GM20000 (cell line): Measurements from ENCODE around the gene ENTPD2.

Source experiments
- DNase-seq: peaks from one replicate; pipeline ENCODE4 v3.0.0; 2012; ENCODE audit warnings: low spot score
- TF ChIP-seq, protein P1 (sequence below): IDR thresholded peaks from 2 replicates; pipeline ENCODE4 v1.5.1; 2012; ENCODE audit warnings: mild to moderate bottlenecking, control low read depth; ENCODE audit errors: extremely low read depth, missing control alignments

Gene ENTPD2

DNA sequence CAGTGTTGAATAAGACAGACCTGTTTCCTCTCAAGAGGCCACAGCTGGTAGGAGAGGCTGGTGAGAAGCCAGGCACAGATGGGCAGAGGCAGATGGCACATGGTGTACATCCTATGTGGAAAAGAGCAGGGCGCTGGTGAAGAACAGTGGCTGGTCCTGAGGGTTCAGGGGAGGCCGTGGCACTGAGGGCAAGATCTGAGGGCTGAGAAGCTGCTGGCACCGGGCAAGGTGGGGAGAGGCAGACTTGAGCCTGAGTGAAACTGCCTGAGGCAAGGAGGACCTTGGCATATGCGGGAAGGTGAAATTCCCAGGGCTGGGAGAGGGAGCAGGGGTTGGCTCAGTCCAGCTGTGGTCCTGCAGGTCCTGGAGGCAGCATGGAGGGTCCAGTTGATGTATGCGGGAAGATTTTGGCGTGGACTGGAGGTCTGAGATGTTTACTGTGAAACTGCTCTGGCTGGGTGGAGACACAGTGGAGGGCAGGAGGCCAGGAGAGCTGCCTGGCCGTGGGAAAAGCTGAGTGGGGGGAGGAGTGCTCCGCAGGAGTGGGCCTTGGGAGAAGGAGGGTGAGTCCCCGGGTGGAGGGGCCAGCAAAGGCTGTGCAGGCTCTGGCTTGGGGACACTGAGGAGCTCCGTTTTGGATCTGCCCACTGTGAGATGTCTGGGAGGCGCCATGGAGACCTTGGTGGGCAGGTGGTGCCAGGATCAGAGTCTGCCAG lies 35.5 kb upstream of the ENTPD2 start:
- TF ChIP-seq, protein P1, sequence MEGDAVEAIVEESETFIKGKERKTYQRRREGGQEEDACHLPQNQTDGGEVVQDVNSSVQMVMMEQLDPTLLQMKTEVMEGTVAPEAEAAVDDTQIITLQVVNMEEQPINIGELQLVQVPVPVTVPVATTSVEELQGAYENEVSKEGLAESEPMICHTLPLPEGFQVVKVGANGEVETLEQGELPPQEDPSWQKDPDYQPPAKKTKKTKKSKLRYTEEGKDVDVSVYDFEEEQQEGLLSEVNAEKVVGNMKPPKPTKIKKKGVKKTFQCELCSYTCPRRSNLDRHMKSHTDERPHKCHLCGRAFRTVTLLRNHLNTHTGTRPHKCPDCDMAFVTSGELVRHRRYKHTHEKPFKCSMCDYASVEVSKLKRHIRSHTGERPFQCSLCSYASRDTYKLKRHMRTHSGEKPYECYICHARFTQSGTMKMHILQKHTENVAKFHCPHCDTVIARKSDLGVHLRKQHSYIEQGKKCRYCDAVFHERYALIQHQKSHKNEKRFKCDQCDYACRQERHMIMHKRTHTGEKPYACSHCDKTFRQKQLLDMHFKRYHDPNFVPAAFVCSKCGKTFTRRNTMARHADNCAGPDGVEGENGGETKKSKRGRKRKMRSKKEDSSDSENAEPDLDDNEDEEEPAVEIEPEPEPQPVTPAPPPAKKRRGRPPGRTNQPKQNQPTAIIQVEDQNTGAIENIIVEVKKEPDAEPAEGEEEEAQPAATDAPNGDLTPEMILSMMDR = no peak
- DNase-seq = no peak

DNA sequence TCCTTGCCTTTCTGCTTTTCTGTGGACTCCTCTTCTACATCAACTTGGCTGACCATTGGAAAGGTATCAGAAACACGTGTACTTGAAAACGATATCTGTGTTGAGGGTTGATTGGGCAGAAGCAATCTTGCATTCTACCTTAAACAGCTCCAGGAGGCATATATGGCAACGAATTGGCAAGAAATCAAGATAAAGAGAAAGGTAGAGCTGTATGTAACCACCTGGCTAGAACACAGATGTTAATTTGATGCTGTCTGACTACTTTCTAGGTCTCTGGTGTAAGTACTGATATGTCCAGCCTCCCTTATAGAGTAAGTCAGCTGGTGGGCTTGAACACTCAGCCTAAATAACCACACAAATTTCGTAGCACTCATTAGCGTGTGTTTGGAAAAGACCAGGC lies 34.3 kb upstream of the ENTPD2 start:
- no peak for DNase-seq
- TF ChIP-seq, protein P1 = no peak

DNA sequence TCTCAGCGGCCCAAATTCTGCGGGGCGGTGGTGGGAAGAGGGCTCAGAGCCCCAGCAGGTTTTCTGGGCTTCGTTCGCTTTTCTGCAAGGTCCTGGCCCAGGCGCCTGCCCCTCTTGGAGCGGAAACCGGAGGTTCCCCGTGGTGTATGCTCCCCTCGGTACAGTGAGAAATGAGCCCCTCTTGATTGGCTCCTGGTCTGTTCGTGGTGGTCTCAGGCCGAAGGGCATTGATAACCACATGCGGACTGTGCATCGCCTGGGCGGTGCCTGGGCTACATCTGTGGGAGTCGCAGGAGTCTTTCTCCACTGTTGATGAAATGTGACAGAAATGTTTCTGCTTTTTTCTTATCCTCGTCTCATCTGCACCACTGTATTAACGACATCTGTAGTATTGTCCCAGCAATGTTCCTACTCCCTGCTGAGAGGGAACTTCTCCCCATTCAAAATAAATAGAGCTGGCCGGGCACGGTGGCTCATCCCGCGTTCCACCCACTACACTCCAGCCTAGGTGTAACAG lies 33.6 kb upstream of the ENTPD2 start:
- TF ChIP-seq, protein P1 = no peak
- no peak for DNase-seq

DNA sequence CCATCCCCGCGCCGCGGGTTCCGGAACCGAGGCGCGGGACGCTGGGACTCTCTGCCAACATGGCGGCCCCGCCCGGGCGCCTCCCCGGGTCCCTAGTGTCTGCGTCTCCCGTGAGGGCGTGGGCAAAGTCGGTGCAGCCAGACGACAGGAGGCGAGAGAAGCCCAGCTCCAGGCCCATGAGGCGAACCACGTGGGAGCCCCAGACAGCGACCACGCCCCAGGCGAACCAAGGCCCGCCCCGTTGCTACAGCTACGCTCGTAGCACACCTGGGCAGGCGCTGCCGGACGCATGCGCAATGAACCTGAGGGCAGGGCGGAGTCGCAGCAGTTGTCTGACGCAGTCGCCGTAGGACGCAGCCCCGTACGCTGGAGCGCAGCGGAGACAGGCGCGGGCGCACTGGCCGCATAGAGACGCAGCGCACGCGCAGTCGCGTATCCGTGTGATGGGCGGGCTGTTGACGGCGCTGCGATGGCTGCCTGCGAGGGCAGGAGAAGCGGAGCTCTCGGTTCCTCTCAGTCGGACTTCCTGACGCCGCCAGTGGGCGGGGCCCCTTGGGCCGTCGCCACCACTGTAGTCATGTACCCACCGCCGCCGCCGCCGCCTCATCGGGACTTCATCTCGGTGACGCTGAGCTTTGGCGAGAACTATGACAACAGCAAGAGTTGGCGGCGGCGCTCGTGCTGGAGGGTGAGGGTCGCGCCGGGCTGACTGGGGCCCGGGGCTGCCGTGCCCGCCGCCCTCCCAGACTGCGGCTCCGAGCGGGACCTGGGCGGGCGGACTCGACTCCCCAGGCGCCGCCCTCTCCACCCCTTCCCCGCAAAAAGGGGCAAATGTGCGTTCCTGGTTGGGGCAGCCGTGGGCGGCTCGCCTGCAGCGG lies 32.9 kb upstream of the ENTPD2 start, which contains the start of gene MAN1B1:
Gene MAN1B1 (plus strand): TSS at position 455 of the 878 bp plus-strand sequence. CDS start 15 bp downstream, at position 470.
- TF ChIP-seq, protein P1 = no peak
- peak; percentile 99 for DNase-seq

DNA sequence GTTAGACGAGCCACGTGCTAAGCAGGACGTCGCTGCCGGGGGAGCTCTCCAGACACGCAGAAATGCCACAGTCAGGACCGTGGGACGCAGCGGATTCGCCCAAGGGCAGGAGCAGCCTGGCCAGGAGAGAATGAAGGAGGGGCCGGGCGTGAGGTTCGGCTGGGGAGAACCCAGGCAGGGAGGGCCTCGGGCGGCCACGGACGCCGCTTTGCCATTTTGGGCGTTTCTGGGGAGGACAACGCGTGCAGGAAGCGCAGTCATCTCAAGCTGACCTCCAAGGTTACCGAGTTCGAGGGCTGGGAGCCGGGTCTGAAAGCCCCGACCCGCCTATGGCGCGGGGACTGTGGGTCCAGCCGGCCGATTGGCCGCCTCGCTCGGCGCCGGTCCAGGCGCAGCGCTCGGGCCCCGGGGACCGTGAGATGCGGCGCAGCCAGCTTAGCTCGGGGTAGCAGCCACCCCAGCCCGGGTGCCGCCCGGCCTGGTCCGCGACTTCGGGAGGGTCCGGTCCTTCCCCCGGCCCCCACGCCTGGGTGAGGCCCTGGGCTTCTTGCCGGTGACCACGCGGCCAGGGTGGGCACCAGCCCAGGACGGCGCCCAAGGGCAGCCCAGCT lies 32.2 kb upstream of the ENTPD2 start:
- TF ChIP-seq, protein P1 = no peak
- DNase-seq = peak; percentile 54

DNA sequence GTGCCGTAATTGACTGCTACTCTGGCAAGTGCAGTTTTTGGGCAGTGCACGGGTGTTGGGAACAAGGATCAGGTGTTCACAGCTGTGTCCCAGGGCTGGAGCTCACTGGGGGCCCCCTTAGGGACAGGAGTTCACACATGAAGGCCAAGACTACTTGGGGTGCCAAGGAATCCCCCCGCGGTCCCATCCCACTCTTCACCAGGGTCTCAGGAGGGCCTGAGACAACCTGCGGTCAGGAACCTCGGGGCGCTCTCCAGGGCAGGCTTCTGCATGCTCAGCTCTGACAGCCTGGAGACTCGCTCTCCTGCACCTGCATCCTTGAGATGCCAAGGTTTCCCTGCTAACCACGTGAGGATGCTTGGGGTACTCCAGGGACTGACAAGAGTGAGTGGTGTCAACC lies 30.7 kb upstream of the ENTPD2 start:
- TF ChIP-seq, protein P1 = no peak
- no peak for DNase-seq
